MCF 10A (cell line): Measurements from ENCODE around the gene TSPAN15. TPM values are rescaled to one million over a fixed set of nuclear protein-coding genes. Genes with fewer than 3 reads are reported as not detected.

ENCODE experiments used
- BruUV-seq: library from RNA; stranded (reverse); fragments of 400-500 nt; replicated peaks from 2 replicates; lab custom pipeline; 2021; lab: Mats Ljungman, UMichigan
- CTCF ChIA-PET: fragments of 300-600 bp; sonication (Branson Sonifier 250); formaldehyde crosslinking; extraction: SDS; loops from one replicate; lab custom pipeline; 2021; ENCODE audit warnings: antibody characterized with exemption, inconsistent platforms; lab: Yijun Ruan, JAX
- POLR2A ChIA-PET: fragments of 300-600, 350-650 bp; sonication (Branson Sonifier 250); formaldehyde crosslinking; extraction: SDS; loops from one replicate; lab custom pipeline; 2020; ENCODE audit warnings: antibody characterized with exemption, inconsistent platforms; lab: Yijun Ruan, JAX
- DNase-seq: peaks from one replicate; pipeline ENCODE4 v3.0.0-alpha.2; 2018; ENCODE audit not compliant: unreplicated experiment
- H3K27ac Mint-ChIP-seq: one replicate; pipeline ENCODE4 v1.8.0; 2022; ENCODE audit warnings: mild to moderate bottlenecking, low read depth, mixed read lengths; ENCODE audit not compliant: unreplicated experiment
- H3K27me3 Mint-ChIP-seq: one replicate; pipeline ENCODE4 v1.8.0; 2022; ENCODE audit warnings: mixed read lengths; ENCODE audit not compliant: insufficient read depth, unreplicated experiment
- H3K36me3 Mint-ChIP-seq: one replicate; pipeline ENCODE4 v1.8.0; 2022; ENCODE audit warnings: mild to moderate bottlenecking, moderate library complexity, mixed read lengths; ENCODE audit not compliant: insufficient read depth, unreplicated experiment
- H3K4me1 Mint-ChIP-seq: one replicate; pipeline ENCODE4 v1.8.0; 2022; ENCODE audit warnings: mixed read lengths; ENCODE audit not compliant: insufficient read depth, unreplicated experiment
- H3K4me3 Mint-ChIP-seq: one replicate; pipeline ENCODE4 v1.8.0; 2022; ENCODE audit warnings: mild to moderate bottlenecking, moderate library complexity, mixed read lengths; ENCODE audit not compliant: unreplicated experiment
- H3K9me3 Mint-ChIP-seq: one replicate; pipeline ENCODE4 v1.8.0; 2022; ENCODE audit warnings: mixed read lengths; ENCODE audit not compliant: unreplicated experiment
- intact Hi-C: fragments of 100-400 bp; cut with micrococcal nuclease; formaldehyde crosslinking; loops from 2 replicates; pipeline ENCODE4 v1.14.1; 2022
- total RNA-seq: library from RNA; stranded (reverse); gene quantifications from 2 replicates; pipeline ENCODE4 v1.2.3, GENCODE V29; 2022
- TF ChIP-seq, protein P1 (sequence below): fragments of 200-600 bp; IDR thresholded peaks from one replicate; pipeline ENCODE4 v1.8.0; 2022; ENCODE audit warnings: antibody characterized with exemption, mild to moderate bottlenecking; ENCODE audit not compliant: unreplicated experiment

TSPAN15 gene
- total RNA-seq, 1 experiment from 2014 or later, result 0.54 TPM

DNA sequence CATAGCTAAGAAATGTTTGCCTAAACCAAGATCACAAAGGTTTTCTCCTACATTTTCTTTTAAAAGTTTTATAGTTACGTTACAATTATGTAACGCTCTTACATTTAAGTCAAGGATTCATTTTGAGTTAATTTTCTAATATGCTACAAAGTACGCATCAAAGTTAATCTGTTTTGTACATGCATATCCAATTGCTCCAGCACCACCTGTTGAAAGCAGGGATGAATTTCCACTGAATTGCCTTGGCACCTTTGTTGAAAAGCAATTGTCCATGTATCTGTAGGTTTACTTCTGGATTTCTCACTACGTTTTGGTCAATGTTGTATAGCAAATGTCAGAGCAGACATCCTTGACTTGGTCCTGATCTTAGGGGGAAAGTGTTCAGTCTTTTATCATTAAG lies 62.4 kb downstream of the TSPAN15 start:
- no peak overlapping the region for H3K27ac Mint-ChIP-seq
- H3K9me3 Mint-ChIP-seq, result no peaks in the 10 kb centered on the region
- no peak for DNase-seq
- CTCF ChIA-PET, result interaction anchor here (0.6 to 10.4 kb wide), 8 partner anchors 22 to 202 kb away, joined by 3 to 248 read pairs (median 5); no protein-coding TSS in a partner anchor
- TF ChIP-seq, protein P1, sequence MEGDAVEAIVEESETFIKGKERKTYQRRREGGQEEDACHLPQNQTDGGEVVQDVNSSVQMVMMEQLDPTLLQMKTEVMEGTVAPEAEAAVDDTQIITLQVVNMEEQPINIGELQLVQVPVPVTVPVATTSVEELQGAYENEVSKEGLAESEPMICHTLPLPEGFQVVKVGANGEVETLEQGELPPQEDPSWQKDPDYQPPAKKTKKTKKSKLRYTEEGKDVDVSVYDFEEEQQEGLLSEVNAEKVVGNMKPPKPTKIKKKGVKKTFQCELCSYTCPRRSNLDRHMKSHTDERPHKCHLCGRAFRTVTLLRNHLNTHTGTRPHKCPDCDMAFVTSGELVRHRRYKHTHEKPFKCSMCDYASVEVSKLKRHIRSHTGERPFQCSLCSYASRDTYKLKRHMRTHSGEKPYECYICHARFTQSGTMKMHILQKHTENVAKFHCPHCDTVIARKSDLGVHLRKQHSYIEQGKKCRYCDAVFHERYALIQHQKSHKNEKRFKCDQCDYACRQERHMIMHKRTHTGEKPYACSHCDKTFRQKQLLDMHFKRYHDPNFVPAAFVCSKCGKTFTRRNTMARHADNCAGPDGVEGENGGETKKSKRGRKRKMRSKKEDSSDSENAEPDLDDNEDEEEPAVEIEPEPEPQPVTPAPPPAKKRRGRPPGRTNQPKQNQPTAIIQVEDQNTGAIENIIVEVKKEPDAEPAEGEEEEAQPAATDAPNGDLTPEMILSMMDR, result no peak
- no peaks in the 10 kb centered on the region for H3K4me1 Mint-ChIP-seq
- intact Hi-C loops, result loop anchor here (10.0 kb wide), 1 partner anchor 291 kb away; the partner anchor contains the start of gene COL13A1
- H3K27me3 Mint-ChIP-seq, result peaks cover 33% of the 10 kb centered on the region
- H3K36me3 Mint-ChIP-seq, result no peaks in the 10 kb centered on the region
- POLR2A ChIA-PET, result interaction anchor here (0.7 to 1.0 kb wide), 2 partner anchors 123 to 127 kb away, joined by 3 to 4 read pairs; no protein-coding TSS in a partner anchor
- BruUV-seq, result no TSS peak
- no peak overlapping the region for H3K4me3 Mint-ChIP-seq

GRCh38 chr10:69515699-69516259 lies 64.5 kb downstream of the TSPAN15 start:
- CTCF ChIA-PET, result interaction anchor here (0.6 to 10.4 kb wide), 48 partner anchors 9 to 1245 kb away, joined by 3 to 248 read pairs (median 3); partner anchors contain the start of gene FAM241B
- H3K27ac Mint-ChIP-seq, result no peak overlapping the region
- TF ChIP-seq, protein P1, result peak; percentile 90
- no peaks in the 10 kb centered on the region for H3K4me1 Mint-ChIP-seq
- no TSS peak for BruUV-seq
- intact Hi-C loops, result loop anchor here (1.0 to 10.0 kb wide), 4 partner anchors 124 to 402 kb away; partner anchors contain the start of gene COL13A1
- no peaks in the 10 kb centered on the region for H3K36me3 Mint-ChIP-seq
- POLR2A ChIA-PET, result interaction anchor here (0.8 to 1.6 kb wide), 5 partner anchors 69 to 124 kb away, joined by 3 to 6 read pairs (median 4); no protein-coding TSS in a partner anchor
- peak; percentile 77 for DNase-seq
- H3K27me3 Mint-ChIP-seq, result peaks cover 28% of the 10 kb centered on the region
- no peak overlapping the region for H3K4me3 Mint-ChIP-seq
- no peaks in the 10 kb centered on the region for H3K9me3 Mint-ChIP-seq

- H3K27ac Mint-ChIP-seq, result no peak overlapping the region
- peaks cover 23% of the 10 kb centered on the region for H3K27me3 Mint-ChIP-seq
- peak; percentile 59 for DNase-seq
- TF ChIP-seq, protein P1, result peak; percentile 34
- H3K9me3 Mint-ChIP-seq, result no peaks in the 10 kb centered on the region
- ChIA-PET POLR2A (interaction anchor here (1.5 kb wide), 1 partner anchor 124 kb away, joined by 4 read pairs; no protein-coding TSS in a partner anchor), CTCF (interaction anchor here (0.6 to 10.4 kb wide), 17 partner anchors 24 to 1245 kb away, joined by 3 to 248 read pairs (median 4); partner anchors contain the start of gene FAM241B)
- BruUV-seq, result no TSS peak
- H3K4me1 Mint-ChIP-seq, result no peaks in the 10 kb centered on the region
- no peak overlapping the region for H3K4me3 Mint-ChIP-seq
- intact Hi-C loops, result loop anchor here (5.0 to 10.0 kb wide), 2 partner anchors 288 to 401 kb away; partner anchors contain the start of gene COL13A1
- H3K36me3 Mint-ChIP-seq, result no peaks in the 10 kb centered on the region
Observed at GRCh38 chr10:69516316-69516715, 65.1 kb downstream of the TSPAN15 start.

GRCh38 chr10:69516796-69517195 lies 65.5 kb downstream of the TSPAN15 start:
- Mint-ChIP-seq H3K4me3 (no peak overlapping the region), H3K9me3 (no peaks in the 10 kb centered on the region), H3K36me3 (no peaks in the 10 kb centered on the region), H3K4me1 (no peaks in the 10 kb centered on the region), H3K27ac (no peak overlapping the region), H3K27me3 (peaks cover 18% of the 10 kb centered on the region)
- no TSS peak for BruUV-seq
- DNase-seq, result no peak
- POLR2A ChIA-PET, result no interaction called here
- intact Hi-C loops, result loop anchor here (5.0 to 10.0 kb wide), 2 partner anchors 288 to 401 kb away; partner anchors contain the start of gene COL13A1
- CTCF ChIA-PET, result interaction anchor here (1.2 to 10.4 kb wide), 6 partner anchors 58 to 199 kb away, joined by 3 to 248 read pairs (median 12); partner anchors contain the start of gene FAM241B
- TF ChIP-seq, protein P1, result no peak
